Activated naive CD8-positive, alpha-beta T cell treated with anti-CD3 and anti-CD28 coated beads, Interleukin-2, amount 10 ng/mL, durations not matched to agents 7 days and 5 days (primary cell): ENCODE results near the gene WDR91. TPM values are rescaled to one million over a fixed set of nuclear protein-coding genes. Genes with fewer than 3 reads are reported as not detected.
A peak's percentile ranks its signal among the peaks of the same experiment; 100 is the strongest.
"Not testable (repeated sequence)": the region's sequence is repeated elsewhere in the genome, so short reads cannot be mapped to it uniquely, and the experiment has no call there.

ENCODE experiments used
- ATAC-seq: fragments of 150-1000 bp; cut with Tn5 transposase; one replicate; pipeline ENCODE4 v1.10.0; 2021; ENCODE audit warnings: low read depth, moderate library complexity
- POLR2A ChIA-PET: fragments of 350-600 bp; sonication (Branson Sonifier 250); formaldehyde crosslinking; loops from one replicate; lab custom pipeline; 2021; ENCODE audit warnings: antibody characterized with exemption; lab: Charles Lee
- DNase-seq: peaks from one replicate; pipeline ENCODE4 v3.0.0; 2021
- H3K27ac Mint-ChIP-seq: one replicate; pipeline ENCODE4 v1.8.0; 2022; ENCODE audit warnings: mild to moderate bottlenecking, mixed read lengths
- H3K27me3 Mint-ChIP-seq: one replicate; pipeline ENCODE4 v1.8.0; 2022; ENCODE audit warnings: mild to moderate bottlenecking, moderate library complexity, mixed read lengths
- H3K36me3 Mint-ChIP-seq: one replicate; pipeline ENCODE4 v1.8.0; 2021; ENCODE audit warnings: mild to moderate bottlenecking, mixed read lengths
- H3K4me1 Mint-ChIP-seq: one replicate; pipeline ENCODE4 v1.8.0; 2021; ENCODE audit warnings: mixed read lengths
- H3K4me3 Mint-ChIP-seq: one replicate; pipeline ENCODE4 v1.8.0; 2022; ENCODE audit warnings: mild to moderate bottlenecking, moderate library complexity, mixed read lengths
- H3K9me3 Mint-ChIP-seq: one replicate; pipeline ENCODE4 v1.8.0; 2021; ENCODE audit warnings: mixed read lengths
- total RNA-seq, 2 experiments: library from RNA; stranded (reverse); gene quantifications; one replicate each; pipeline ENCODE4 v1.2.3, GENCODE V29; 2021

The WDR91 gene
- total RNA-seq, 2 experiments from 2014 or later, result 18.7 to 19.1 TPM

- Mint-ChIP-seq H3K4me3 (no peak overlapping the region), H3K27me3 (no peaks in the 10 kb centered on the region), H3K36me3 (peaks cover 15% of the 10 kb centered on the region), H3K4me1 (peaks cover 2% of the 10 kb centered on the region), H3K27ac (no peak overlapping the region), H3K9me3 (peaks cover 11% of the 10 kb centered on the region)
- POLR2A ChIA-PET, result no interaction called here
- DNase-seq (no peak), ATAC-seq (no peak)
Observed at GRCh38 chr7:135177028-135177696, 34.2 kb downstream of the WDR91 start.

GRCh38 chr7:135175931-135176330 lies 35.4 kb downstream of the WDR91 start:
- Mint-ChIP-seq H3K9me3 (peaks cover 4% of the 10 kb centered on the region), H3K27me3 (no peaks in the 10 kb centered on the region), H3K36me3 (peaks cover 7% of the 10 kb centered on the region), H3K4me3 (no peak overlapping the region), H3K27ac (no peak overlapping the region), H3K4me1 (peaks cover 2% of the 10 kb centered on the region)
- POLR2A ChIA-PET, result no interaction called here
- ATAC-seq (no peak), DNase-seq (no peak)

- no peak overlapping the region for H3K27ac Mint-ChIP-seq
Observed at GRCh38 chr7:135174941-135175340, 36.4 kb downstream of the WDR91 start.

GRCh38 chr7:135173916-135174315 lies 37.4 kb downstream of the WDR91 start:
- POLR2A ChIA-PET, result interaction anchor here (1.2 kb wide), 1 partner anchor 11 kb away, joined by 3 read pairs; no protein-coding TSS in a partner anchor
- not testable (repeated sequence) for ATAC-seq, H3K27ac Mint-ChIP-seq, H3K27me3 Mint-ChIP-seq, H3K36me3 Mint-ChIP-seq, H3K4me3 Mint-ChIP-seq, H3K4me1 Mint-ChIP-seq, H3K9me3 Mint-ChIP-seq, DNase-seq

More at GRCh38 chr7:135174941-135175340, 36.4 kb downstream of the WDR91 start:
- H3K36me3 Mint-ChIP-seq, result peaks cover 3% of the 10 kb centered on the region
- ATAC-seq (no peak), DNase-seq (no peak)
- H3K4me3 Mint-ChIP-seq, result no peak overlapping the region
- H3K4me1 Mint-ChIP-seq, result no peaks in the 10 kb centered on the region
- H3K27me3 Mint-ChIP-seq, result no peaks in the 10 kb centered on the region
- no peaks in the 10 kb centered on the region for H3K9me3 Mint-ChIP-seq
- POLR2A ChIA-PET, result interaction anchor here (1.2 kb wide), 1 partner anchor 10 kb away, joined by 3 read pairs; no protein-coding TSS in a partner anchor

GRCh38 chr7:135171581-135172291 lies 39.6 kb downstream of the WDR91 start:
- not testable (repeated sequence) for ATAC-seq, DNase-seq, H3K9me3 Mint-ChIP-seq, H3K27me3 Mint-ChIP-seq
- Mint-ChIP-seq H3K36me3 (peaks cover 16% of the 10 kb centered on the region), H3K4me3 (peak overlapping the region; percentile 59), H3K4me1 (peaks cover 28% of the 10 kb centered on the region), H3K27ac (peak overlapping the region; percentile 59)
- POLR2A ChIA-PET, result interaction anchor here (0.8 to 4.2 kb wide), 4 partner anchors 8 to 184 kb away, joined by 3 to 49 read pairs (median 30); partner anchors contain the start of genes AGBL3 and TMEM140

- Mint-ChIP-seq H3K36me3 (peaks cover 16% of the 10 kb centered on the region), H3K4me1 (peaks cover 29% of the 10 kb centered on the region), H3K27ac (peak overlapping the region; percentile 88), H3K4me3 (peak overlapping the region; percentile 92)
- not testable (repeated sequence) for H3K9me3 Mint-ChIP-seq, H3K27me3 Mint-ChIP-seq, DNase-seq, ATAC-seq
- POLR2A ChIA-PET, result interaction anchor here (0.6 to 4.2 kb wide), 7 partner anchors 9 to 525 kb away, joined by 3 to 49 read pairs (median 8); partner anchors contain the start of genes AGBL3, BPGM and TMEM140
Observed at GRCh38 chr7:135170998-135171481, 40.3 kb downstream of the WDR91 start.

GRCh38 chr7:135170274-135170997 lies 40.9 kb downstream of the WDR91 start, which contains the start of gene CYREN:
Gene CYREN, minus strand, starts transcription at chr7:135170707. Its CDS starts 1,785 bp downstream, at chr7:135168922.
- DNase-seq, result peak; percentile 91
- Mint-ChIP-seq H3K36me3 (peaks cover 18% of the 10 kb centered on the region), H3K4me3 (peak within 1 kb of the TSS; percentile 92), H3K27ac (peak within 1 kb of the TSS; percentile 92), H3K9me3 (no peaks in the 10 kb centered on the region), H3K4me1 (peaks cover 31% of the 10 kb centered on the region), H3K27me3 (no peaks in the 10 kb centered on the region)
- peak; percentile 83 for ATAC-seq
- POLR2A ChIA-PET, result interaction anchor here (0.6 to 4.2 kb wide), 7 partner anchors 10 to 524 kb away, joined by 3 to 49 read pairs (median 8); partner anchors contain the start of genes AGBL3, BPGM and TMEM140

DNA sequence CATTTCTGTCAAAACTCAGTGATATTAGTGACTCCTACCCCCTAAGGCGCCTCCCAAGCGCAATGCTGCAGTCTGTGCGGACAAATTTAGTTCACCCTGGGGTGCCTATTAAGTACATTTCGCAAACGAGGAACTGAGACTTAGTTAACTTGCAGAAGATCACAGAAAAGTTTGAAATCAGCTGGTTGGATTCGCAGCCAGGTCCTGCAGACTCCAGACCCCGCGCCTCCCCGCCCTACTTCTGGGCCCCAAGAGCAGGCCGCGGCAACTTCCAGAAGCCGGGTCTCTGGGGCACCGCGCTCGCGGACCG lies 41.4 kb downstream of the WDR91 start:
- H3K36me3 Mint-ChIP-seq, result peaks cover 22% of the 10 kb centered on the region
- peak overlapping the region; percentile 92 for H3K4me3 Mint-ChIP-seq
- H3K4me1 Mint-ChIP-seq, result peaks cover 31% of the 10 kb centered on the region
- no peaks in the 10 kb centered on the region for H3K27me3 Mint-ChIP-seq
- H3K9me3 Mint-ChIP-seq, result no peaks in the 10 kb centered on the region
- H3K27ac Mint-ChIP-seq, result peak overlapping the region; percentile 92
- POLR2A ChIA-PET, result interaction anchor here (0.7 to 4.2 kb wide), 6 partner anchors 22 to 524 kb away, joined by 3 to 49 read pairs (median 14); partner anchors contain the start of genes AGBL3, BPGM and TMEM140
- no peak for ATAC-seq
- DNase-seq, result no peak

- peaks cover 31% of the 10 kb centered on the region for H3K4me1 Mint-ChIP-seq
- H3K27ac Mint-ChIP-seq, result peak overlapping the region; percentile 92
- peaks cover 25% of the 10 kb centered on the region for H3K36me3 Mint-ChIP-seq
- no peaks in the 10 kb centered on the region for H3K27me3 Mint-ChIP-seq
- H3K9me3 Mint-ChIP-seq, result no peaks in the 10 kb centered on the region
- peak overlapping the region; percentile 92 for H3K4me3 Mint-ChIP-seq
- POLR2A ChIA-PET, result interaction anchor here (0.7 to 4.2 kb wide), 7 partner anchors 18 to 523 kb away, joined by 3 to 49 read pairs (median 8); partner anchors contain the start of genes AGBL3, BPGM and TMEM140
- ATAC-seq, result peak; percentile 47
- DNase-seq, result peak; percentile 67
Observed at GRCh38 chr7:135169141-135169963, 42.0 kb downstream of the WDR91 start.

DNA sequence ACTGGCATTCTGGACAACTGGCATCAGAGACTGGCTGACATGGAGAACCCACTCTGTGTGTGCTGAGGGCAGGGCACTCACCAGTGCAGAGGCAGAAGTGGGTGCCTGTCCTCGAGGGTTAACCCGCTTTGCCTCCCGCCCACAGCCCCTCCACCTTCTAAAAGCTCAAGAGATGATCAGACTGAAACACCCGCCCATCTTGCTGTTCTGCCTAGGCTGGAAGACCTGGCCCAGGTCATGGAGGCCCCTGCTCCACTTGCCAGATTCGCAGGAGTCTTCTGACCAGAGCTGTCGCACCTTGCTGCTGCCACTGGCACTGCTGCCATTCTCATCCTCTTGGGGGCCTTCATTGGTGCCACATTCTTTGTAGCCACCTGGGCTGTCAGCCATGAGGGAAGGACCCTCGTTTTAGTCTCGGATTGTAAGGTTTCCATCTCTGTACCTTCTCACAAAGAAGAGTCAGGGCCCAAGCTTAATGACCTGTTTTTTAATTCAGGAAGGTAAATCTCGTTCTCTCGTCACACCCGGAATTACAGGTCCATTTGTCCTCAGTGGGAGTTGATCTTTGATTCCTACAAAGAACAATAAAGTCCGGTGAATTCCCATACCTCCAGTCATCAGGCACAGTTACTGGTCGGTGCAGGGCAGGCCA lies 42.7 kb downstream of the WDR91 start:
- peaks cover 29% of the 10 kb centered on the region for H3K36me3 Mint-ChIP-seq
- H3K4me1 Mint-ChIP-seq, result peaks cover 32% of the 10 kb centered on the region

DNA sequence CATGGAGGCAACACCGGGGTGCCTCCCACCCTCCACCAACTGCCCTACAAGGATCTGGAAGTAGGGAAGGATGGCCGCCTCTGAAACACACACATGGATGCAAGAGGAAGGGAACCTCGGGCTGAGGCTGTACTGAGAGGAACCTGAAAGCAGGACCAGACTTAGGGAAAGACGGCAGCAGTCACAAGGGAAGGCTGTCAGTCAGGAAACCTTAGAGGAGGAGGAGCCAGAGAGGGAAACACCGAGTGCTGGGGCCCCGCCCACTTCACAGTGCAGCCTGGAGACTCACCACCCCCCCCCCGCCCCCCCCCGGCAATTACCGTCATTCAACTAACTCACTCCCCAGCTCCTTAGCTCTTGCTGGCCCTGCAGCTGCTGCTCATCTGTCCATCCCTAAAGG lies 43.3 kb downstream of the WDR91 start:
- POLR2A ChIA-PET, result interaction anchor here (1.3 to 4.2 kb wide), 4 partner anchors 16 to 181 kb away, joined by 3 to 49 read pairs (median 12); partner anchors contain the start of gene TMEM140

More for the DNA sequence above, 42.7 kb downstream of the WDR91 start:
- H3K27ac Mint-ChIP-seq, result peak overlapping the region; percentile 92
- H3K27me3 Mint-ChIP-seq, result no peaks in the 10 kb centered on the region
- DNase-seq (no peak), ATAC-seq (no peak)
- H3K9me3 Mint-ChIP-seq, result no peaks in the 10 kb centered on the region
- H3K4me3 Mint-ChIP-seq, result peak overlapping the region; percentile 92
- POLR2A ChIA-PET, result interaction anchor here (1.6 to 4.2 kb wide), 4 partner anchors 17 to 181 kb away, joined by 3 to 49 read pairs (median 30); partner anchors contain the start of genes AGBL3 and TMEM140

More for the DNA sequence above, 43.3 kb downstream of the WDR91 start:
- H3K4me3 Mint-ChIP-seq, result peak overlapping the region; percentile 92
- H3K9me3 Mint-ChIP-seq, result no peaks in the 10 kb centered on the region
- peaks cover 30% of the 10 kb centered on the region for H3K36me3 Mint-ChIP-seq
- no peaks in the 10 kb centered on the region for H3K27me3 Mint-ChIP-seq
- peak overlapping the region; percentile 92 for H3K27ac Mint-ChIP-seq
- no peak for ATAC-seq
- peaks cover 32% of the 10 kb centered on the region for H3K4me1 Mint-ChIP-seq
- no peak for DNase-seq
